Hematopoietic multipotent progenitor cell treated with erythropoietin and hydrocortisone succinate and interleukin-3 and kit ligand, for 6 days (in vitro differentiated cells): ENCODE data around the gene ANKRD62.

Source experiments
- DNase-seq: peaks from one replicate; pipeline ENCODE4 v3.0.0-alpha.2; 2015

ANKRD62 gene

GRCh38 chr18:12093520-12094257, at the start of gene ANKRD62:
Gene ANKRD62, plus strand, starts transcription at chr18:12093843. Its CDS starts 175 bp downstream, at chr18:12094018.
- DNase-seq = no peak

- DNase-seq = no peak
Observed at GRCh38 chr18:12044591-12044990, 49.1 kb upstream of the ANKRD62 start.

GRCh38 chr18:12046046-12046750, 47.4 kb upstream of the ANKRD62 start:
- no peak for DNase-seq

- peak; percentile 11 for DNase-seq
Observed at GRCh38 chr18:12046751-12047335, 46.8 kb upstream of the ANKRD62 start.

- no peak for DNase-seq
Observed at GRCh38 chr18:12048010-12048826, 45.4 kb upstream of the ANKRD62 start.

- DNase-seq = no peak
Observed at GRCh38 chr18:12048827-12049175, 44.8 kb upstream of the ANKRD62 start.

GRCh38 chr18:12049978-12050811, 43.4 kb upstream of the ANKRD62 start:
- DNase-seq = peak; percentile 18

GRCh38 chr18:12052866-12053265, 40.8 kb upstream of the ANKRD62 start:
- DNase-seq = no peak

GRCh38 chr18:12053289-12053688, 40.4 kb upstream of the ANKRD62 start:
- peak; percentile 31 for DNase-seq

- no peak for DNase-seq
Observed at GRCh38 chr18:12056034-12056883, 37.4 kb upstream of the ANKRD62 start.

- no peak for DNase-seq
Observed at GRCh38 chr18:12056884-12057402, 36.7 kb upstream of the ANKRD62 start.

GRCh38 chr18:12057419-12058039, 36.1 kb upstream of the ANKRD62 start:
- no peak for DNase-seq

- DNase-seq = no peak
Observed at GRCh38 chr18:12059334-12060181, 34.1 kb upstream of the ANKRD62 start.

GRCh38 chr18:12060182-12060870, 33.3 kb upstream of the ANKRD62 start:
- no peak for DNase-seq

- no peak for DNase-seq
Observed at GRCh38 chr18:12061685-12062084, 32.0 kb upstream of the ANKRD62 start.

GRCh38 chr18:12062974-12063373, 30.7 kb upstream of the ANKRD62 start:
- no peak for DNase-seq

- DNase-seq = no peak
Observed at GRCh38 chr18:12064086-12064763, 29.4 kb upstream of the ANKRD62 start.

GRCh38 chr18:12065397-12065796, 28.2 kb upstream of the ANKRD62 start:
- no peak for DNase-seq
